NCI-H2029 (cell line): Measurements from ENCODE around the gene STARD6.
"Not testable (repeated sequence)": the region's sequence is repeated elsewhere in the genome, so short reads cannot be mapped to it uniquely, and the experiment has no call there.

Experiments used
- DNase-seq: peaks from one replicate; lab custom pipeline; 2025; lab: John Stamatoyannopoulos, UW

Gene STARD6

DNA sequence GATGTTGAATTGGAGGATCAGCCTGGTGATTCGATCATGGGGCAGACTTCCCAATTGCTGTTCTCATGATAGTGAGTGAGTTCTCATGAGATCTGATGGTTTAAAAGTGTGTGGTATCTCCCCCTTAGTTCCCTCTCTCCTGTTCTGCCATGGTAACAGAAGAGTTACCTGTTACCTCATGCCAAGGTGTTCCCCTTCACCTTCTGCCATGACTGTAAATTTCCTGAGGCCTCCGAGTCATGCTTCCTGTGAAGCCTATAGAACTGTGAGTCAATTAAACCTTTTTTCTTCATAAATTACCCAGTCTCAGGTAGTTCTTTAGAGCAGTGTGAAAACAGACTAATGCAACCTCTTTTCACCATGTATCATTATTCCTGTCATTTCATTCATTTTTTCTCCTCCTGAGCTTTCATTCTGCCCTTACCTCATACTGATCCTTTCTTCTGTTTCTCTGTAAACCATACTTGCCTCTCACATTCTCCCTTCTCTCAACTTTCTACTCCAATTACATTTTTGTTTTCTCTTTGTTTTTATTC, 22.0 kb downstream of the STARD6 start:
- DNase-seq: no peak

DNA sequence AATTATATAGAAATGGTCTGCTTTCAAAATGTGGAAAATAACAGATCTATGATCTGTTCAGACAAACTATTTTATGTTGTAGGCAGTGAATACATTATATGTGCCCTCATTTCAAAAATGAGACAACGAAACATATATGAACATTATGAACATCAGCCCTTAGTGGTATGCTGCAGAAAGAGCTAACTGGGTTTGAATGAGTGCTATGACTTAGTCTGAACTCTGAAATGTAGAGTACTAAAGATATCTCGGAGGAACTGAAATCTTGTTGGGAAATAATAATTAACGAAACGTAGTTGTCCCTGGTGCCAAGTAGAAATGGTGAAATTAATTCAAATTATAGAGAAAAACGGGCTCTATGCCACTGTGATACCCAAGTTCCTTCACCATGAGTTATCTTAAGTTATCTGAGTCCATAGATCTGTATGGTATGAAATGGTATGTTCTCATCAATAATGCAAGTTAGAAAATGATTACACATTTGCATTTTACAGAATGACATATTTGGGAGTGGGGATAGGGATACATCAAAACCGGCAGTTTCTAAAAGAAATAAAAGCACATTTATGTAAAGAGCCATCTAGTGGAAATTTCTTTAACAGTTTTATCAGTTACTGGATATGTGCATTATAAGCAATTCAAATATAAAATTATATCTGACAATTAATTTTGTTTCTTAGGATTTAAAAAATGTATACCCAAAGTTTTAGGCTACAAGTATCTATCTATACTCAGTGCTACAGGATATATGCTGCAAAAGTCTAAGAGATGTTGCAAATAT, 26.7 kb downstream of the STARD6 start:
- DNase-seq: no peak

DNA sequence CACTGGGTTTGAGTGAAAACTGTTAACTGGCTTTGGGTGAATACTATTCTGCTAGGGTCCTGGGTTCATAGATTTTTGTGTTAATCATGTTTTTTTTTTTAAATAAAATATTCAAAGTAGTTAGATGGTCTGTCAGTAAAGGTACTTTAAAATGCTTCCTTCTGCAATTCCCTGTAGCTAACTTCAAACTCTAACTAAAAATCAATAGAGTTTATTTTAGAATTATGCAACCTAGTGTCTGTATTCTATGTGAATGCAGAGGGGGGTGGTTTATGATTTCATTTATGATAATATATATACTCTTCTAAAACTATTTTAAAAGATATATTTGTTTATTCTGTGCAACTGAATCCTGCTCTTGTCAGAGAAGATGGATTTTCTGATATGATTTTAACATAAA, 27.9 kb downstream of the STARD6 start:
- DNase-seq: no peak

- no peak for DNase-seq
Measured at GRCh38 chr18:54327818-54328217, 29.8 kb downstream of the STARD6 start.

- no peak for DNase-seq
Measured at GRCh38 chr18:54323970-54324369, 33.7 kb downstream of the STARD6 start.

- no peak for DNase-seq
Measured at GRCh38 chr18:54323561-54323960, 34.1 kb downstream of the STARD6 start.

DNA sequence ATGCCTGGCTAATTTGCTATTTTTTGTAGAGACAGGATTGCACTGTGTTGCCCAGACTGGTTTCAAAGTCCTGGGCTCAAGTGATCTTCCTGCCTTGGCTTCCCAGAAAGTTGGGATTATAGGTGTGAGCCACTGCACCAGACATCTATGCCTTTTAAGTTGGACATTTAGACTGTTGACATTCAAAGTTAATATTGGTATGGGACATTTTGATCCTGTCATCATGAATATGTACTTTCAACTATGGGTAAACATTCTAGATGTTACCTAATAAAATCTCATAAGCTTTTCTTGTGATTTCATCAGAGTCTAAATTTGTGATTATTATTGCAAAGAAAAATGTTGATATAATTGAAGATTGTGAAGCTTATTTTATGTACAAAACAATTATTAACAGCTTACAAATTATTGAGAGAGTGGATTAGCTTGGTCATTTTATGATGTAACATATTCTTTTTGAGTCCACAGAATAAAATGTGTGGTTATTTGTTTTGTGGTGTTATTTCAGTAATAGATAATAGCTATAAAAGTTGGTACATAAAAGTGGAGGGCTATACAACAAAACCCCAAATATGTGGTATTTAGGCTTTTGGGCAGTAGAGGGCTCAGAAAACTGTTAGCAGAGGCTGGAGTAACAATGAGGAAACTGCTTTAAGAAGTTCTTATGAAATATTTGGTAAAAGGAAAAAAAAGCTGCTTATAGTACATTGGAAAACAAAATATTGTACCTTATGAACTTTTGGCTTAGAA, 41.4 kb downstream of the STARD6 start:
- DNase-seq: no peak

GRCh38 chr18:54309564-54309963, 48.1 kb downstream of the STARD6 start:
- DNase-seq: not testable (repeated sequence)

- no peak for DNase-seq
Measured at GRCh38 chr18:54303408-54303807, 54.2 kb downstream of the STARD6 start.

DNA sequence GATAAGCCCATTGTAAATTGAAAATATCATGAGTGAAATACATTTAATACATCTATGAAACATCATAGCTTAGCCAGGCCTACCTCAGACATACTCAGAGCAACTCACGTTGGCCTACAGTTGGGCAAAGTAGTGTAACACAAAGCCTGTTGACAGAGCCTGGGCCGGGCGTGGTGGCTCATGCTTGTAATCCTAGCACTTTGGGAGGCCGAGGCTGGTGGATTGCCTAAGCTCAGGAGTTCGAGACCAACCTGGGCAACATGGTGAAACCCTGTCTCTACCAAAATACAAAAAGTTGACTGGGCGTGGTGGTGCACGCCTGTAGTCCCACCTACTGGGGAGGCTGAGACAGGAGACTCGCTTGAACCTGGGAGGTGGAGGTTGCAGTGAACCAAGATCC, 58.7 kb downstream of the STARD6 start:
- DNase-seq: not testable (repeated sequence)

- no peak for DNase-seq
Measured at GRCh38 chr18:54296062-54296461, 61.6 kb downstream of the STARD6 start.

DNA sequence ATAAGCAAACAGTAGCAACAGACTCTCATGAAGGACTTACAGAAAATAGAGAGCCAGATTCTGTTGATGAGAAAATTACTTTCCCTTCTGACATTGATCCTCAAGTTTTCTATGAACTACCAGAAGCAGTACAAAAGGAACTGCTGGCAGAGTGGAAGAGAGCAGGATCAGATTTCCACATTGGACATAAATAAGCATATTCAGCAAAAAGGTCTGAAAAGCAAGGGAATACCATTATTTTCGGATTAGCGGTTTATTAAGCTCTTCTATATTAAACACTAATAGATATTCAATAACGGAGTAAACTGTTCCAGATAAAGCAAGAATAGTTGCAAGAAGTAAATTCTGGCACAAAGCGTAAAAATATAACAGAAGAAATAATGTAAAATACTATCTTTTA, 63.4 kb downstream of the STARD6 start:
- no peak for DNase-seq

DNA sequence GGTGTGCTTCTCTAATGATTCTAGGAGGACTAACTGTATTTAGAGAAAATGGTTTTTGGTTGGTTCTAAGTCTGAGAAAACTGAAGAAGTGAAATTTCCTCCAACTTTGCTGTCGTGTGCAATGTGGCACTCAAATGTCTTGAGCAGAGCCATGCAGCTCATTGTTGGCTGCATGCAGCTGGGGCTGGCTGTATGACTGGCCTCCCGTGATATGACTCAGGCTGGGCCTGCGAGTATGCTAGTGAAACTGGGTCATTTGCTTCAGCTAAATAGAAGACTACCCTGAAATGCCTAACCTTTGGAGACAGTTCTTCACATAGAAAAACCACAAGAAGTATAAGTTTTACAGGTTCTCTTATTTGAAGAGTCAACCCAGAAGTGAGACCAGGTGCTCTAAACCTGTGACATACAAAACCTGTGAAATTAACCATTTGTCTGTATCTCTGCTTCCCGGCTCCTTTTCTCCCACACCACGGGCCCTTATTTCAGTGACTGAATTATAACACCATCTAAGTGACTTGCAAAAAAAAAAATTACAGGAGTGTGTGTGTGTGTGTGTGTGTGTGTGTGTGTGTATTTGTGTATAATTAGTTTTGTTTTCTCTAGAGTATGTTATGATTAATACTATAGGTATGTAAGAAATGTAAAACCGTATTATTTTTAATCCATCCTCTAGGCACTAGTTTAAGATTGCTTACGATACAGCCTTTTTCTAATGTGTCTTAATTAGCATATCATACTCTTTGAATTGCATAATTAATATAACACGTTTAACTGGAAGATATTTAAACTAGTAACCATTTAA, 72.5 kb downstream of the STARD6 start:
- DNase-seq: no peak

DNA sequence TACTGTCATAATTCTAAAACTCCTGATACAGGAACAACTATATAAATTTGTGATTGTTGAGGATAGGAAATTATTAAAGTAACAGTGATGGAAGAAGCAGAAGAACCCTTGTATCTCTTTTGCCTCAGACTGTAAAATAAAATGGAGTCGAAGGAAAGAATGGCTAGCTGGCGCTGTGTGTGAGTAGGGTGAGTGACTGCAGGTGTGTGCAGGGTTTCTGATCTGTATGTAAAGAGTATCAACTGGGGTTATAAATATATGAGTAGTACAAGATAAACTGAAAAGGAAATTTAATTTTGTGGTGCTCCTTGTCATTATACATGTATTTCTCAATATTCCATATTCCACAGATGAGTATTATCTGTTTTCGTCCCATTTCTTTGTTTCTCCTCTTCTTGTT, 73.1 kb downstream of the STARD6 start:
- no peak for DNase-seq

GRCh38 chr18:54280220-54280569, 77.5 kb downstream of the STARD6 start:
- no peak for DNase-seq

GRCh38 chr18:54279477-54280219, 78.0 kb downstream of the STARD6 start:
- no peak for DNase-seq

GRCh38 chr18:54278615-54279014, 79.0 kb downstream of the STARD6 start:
- no peak for DNase-seq

GRCh38 chr18:54277899-54278298, 79.8 kb downstream of the STARD6 start:
- DNase-seq: no peak
